Spinal cord (tissue), 10 donors: ENCODE data around the gene RND3. TPM values are rescaled to one million over a fixed set of nuclear protein-coding genes. Genes with fewer than 3 reads are reported as not detected.

ENCODE experiments used
- DNase-seq, 6 donors: peaks; one replicate each; pipeline versions ENCODE4 v3.0.0 to v3.0.0-alpha.2; 2013 to 2015; ENCODE audit warnings: low spot score in 6 of 6, low read depth in 4 of 6
- H3K27ac ChIP-seq: one replicate; pipeline ENCODE4 v1.5.1; 2013; ENCODE audit warnings: low read depth, low read length, control low read depth
- H3K27me3 ChIP-seq: one replicate; pipeline ENCODE4 v1.6.1; 2013; ENCODE audit warnings: low read length; ENCODE audit not compliant: control insufficient read depth, insufficient read depth
- H3K36me3 ChIP-seq: one replicate; pipeline ENCODE4 v1.6.1; 2013; ENCODE audit warnings: low read length; ENCODE audit not compliant: control insufficient read depth, insufficient read depth
- H3K4me1 ChIP-seq: one replicate; pipeline ENCODE4 v1.6.1; 2013; ENCODE audit warnings: low read length; ENCODE audit not compliant: control insufficient read depth, insufficient read depth
- H3K4me3 ChIP-seq: one replicate; pipeline ENCODE4 v1.5.1; 2013; ENCODE audit warnings: low read depth, low read length, control low read depth
- H3K9me3 ChIP-seq: one replicate; pipeline ENCODE4 v1.6.1; 2013; ENCODE audit warnings: low read length; ENCODE audit not compliant: control insufficient read depth, insufficient read depth
- WGBS: methylation state at CpG from one replicate; pipeline ENCODE4 v1.1.5; 2013; ENCODE audit warnings: missing lambda C conversion rate; ENCODE audit not compliant: insufficient coverage; 5-methylcytosine and 5-hydroxymethylcytosine counted together
- polyA plus RNA-seq, 2 donors: library from polyadenylated mRNA; unstranded; fragments of 120-200 nt; gene quantifications; one replicate each; pipeline ENCODE4 v1.2.1, GENCODE V29; 2013; ENCODE audit not compliant: insufficient read length in 2 of 2
- total RNA-seq, 2 donors: library from RNA; depleted of rRNA in 1 of 2; stranded (reverse); fragments of 120-200 nt in 1 of 2; fragments of >200 nt in 1 of 2; gene quantifications; one replicate each; pipeline versions ENCODE4 v1.2.3 to v1.2.4, GENCODE V29; 2013 to 2014
- donor health status: healthy.

The RND3 gene
- total and polyA plus RNA-seq, 4 donors = 33.7 to 62.7 (median 51.2) TPM

DNA sequence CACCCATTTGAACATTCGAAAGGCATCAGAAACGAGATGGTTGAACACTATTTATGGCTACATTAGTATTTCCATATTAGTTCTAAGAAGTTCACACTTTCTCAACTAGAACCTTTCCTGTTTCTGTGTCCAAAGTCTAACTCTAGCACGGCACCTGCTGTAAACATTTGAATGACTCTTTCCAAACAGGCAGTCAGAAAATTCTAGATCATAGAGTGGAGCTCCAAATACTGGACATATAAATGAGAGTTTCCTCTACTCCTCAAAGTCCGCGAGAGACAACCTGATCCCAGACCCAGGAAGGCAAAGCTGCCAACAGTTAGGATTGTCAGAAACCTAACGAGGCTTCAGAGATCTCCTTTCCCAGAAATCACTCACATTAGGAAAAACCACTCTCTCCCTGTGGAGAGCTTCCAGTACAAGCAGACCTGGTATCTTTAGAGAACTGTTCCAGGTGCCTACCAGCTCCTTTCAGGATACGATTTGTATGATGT, 10.6 kb downstream of the RND3 start:
- H3K4me1 ChIP-seq = no peaks in the 10 kb centered on the region
- peak overlapping the region; percentile 21 for H3K27ac ChIP-seq
- no peaks in the 10 kb centered on the region for H3K27me3 ChIP-seq
- DNase-seq = no peak
- H3K4me3 ChIP-seq = no peak overlapping the region
- H3K36me3 ChIP-seq = peaks cover 4% of the 10 kb centered on the region
- 83% methylated on average over 3 of the region's 7 CpGs for WGBS
- H3K9me3 ChIP-seq = no peaks in the 10 kb centered on the region

GRCh38 chr2:150476286-150476685, 11.2 kb downstream of the RND3 start:
- H3K4me3 ChIP-seq = no peak overlapping the region
- DNase-seq = peak in 1 of 6 donors; percentile 36
- H3K27ac ChIP-seq = peak overlapping the region; percentile 35
- H3K27me3 ChIP-seq = no peaks in the 10 kb centered on the region
- peaks cover 4% of the 10 kb centered on the region for H3K36me3 ChIP-seq
- no peaks in the 10 kb centered on the region for H3K4me1 ChIP-seq
- WGBS = 75% methylated on average over 1 of the region's 4 CpGs
- no peaks in the 10 kb centered on the region for H3K9me3 ChIP-seq

DNA sequence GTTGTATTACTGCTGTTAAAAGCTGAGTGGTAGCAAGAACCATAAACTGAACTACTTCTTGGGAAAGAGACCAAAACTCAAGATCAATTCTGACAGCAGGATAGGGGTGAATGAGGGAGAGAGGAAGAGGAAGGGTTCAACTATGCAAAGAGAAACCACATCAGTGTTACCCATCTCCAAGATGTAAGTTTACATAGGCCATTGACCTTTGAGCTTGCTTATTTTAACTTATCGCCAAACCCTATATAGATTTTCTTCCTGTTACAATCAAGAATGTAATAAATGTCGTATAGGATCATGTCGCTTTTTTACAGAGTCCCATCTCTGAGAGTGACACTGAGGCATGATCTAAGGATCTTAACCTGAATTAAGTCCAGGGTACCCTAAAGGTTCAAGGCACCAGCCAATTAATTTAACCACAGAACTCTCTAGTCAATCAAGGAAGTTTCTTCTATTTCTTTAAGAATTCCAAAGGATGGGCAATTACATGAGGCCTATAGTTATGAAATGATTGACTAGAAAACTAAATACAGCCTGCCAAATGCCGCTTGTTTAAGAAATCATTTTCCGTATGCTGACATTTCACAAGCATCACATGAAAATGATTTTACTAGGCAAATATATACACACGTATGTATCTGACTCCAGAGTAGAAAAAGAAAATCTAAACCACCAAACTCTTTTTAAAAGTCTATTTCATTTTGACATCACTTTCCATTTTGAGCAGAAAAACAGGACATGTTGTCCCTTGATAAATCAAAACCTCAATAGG, 11.8 kb downstream of the RND3 start:
- Histone ChIP-seq H3K27me3 (no peaks in the 10 kb centered on the region), H3K4me3 (no peak overlapping the region), H3K4me1 (no peaks in the 10 kb centered on the region), H3K9me3 (no peaks in the 10 kb centered on the region), H3K36me3 (peaks cover 4% of the 10 kb centered on the region), H3K27ac (peak overlapping the region; percentile 35)
- no CpG with 5 or more reads among the region's 6 CpGs for WGBS
- peak in 1 of 6 donors; percentile 26 for DNase-seq

GRCh38 chr2:150474326-150475074, 13.0 kb downstream of the RND3 start:
- no peaks in the 10 kb centered on the region for H3K4me1 ChIP-seq
- 78% methylated on average over 2 of the region's 4 CpGs for WGBS
- no peak overlapping the region for H3K4me3 ChIP-seq
- DNase-seq = no peak
- no peaks in the 10 kb centered on the region for H3K9me3 ChIP-seq
- peaks cover 4% of the 10 kb centered on the region for H3K36me3 ChIP-seq
- H3K27me3 ChIP-seq = no peaks in the 10 kb centered on the region
- H3K27ac ChIP-seq = no peak overlapping the region

- no peaks in the 10 kb centered on the region for H3K27me3 ChIP-seq
- no peak overlapping the region for H3K4me3 ChIP-seq
- no peak for DNase-seq
- no peaks in the 10 kb centered on the region for H3K9me3 ChIP-seq
- H3K36me3 ChIP-seq = peaks cover 4% of the 10 kb centered on the region
- H3K27ac ChIP-seq = no peak overlapping the region
- H3K4me1 ChIP-seq = no peaks in the 10 kb centered on the region
- WGBS = 95% methylated on average over 2 of the region's 3 CpGs
Observed at GRCh38 chr2:150473767-150474166, 13.7 kb downstream of the RND3 start.

DNA sequence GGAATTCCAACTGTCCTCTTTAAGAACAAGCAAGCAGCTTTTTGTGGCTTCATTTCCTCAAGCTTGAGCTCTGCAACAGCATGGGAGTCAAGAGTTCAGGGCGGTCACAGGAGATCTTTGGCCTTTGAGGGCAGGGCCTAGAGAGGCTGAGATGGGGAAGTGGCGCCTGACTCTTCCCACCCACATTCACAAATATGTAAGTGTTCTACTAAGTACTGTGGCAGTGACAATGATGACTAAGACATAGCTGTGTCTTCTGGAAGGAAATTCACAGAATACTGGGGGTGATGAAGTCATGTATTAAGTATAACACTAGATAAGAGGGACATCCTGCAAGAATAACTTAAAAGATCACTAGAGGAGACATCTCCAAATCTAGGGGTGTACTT, 15.0 kb downstream of the RND3 start:
- Histone ChIP-seq H3K4me1 (no peaks in the 10 kb centered on the region), H3K36me3 (peaks cover 4% of the 10 kb centered on the region), H3K4me3 (no peak overlapping the region), H3K9me3 (no peaks in the 10 kb centered on the region), H3K27me3 (no peaks in the 10 kb centered on the region), H3K27ac (no peak overlapping the region)
- WGBS = no CpG with 5 or more reads among the region's 2 CpGs
- no peak for DNase-seq

DNA sequence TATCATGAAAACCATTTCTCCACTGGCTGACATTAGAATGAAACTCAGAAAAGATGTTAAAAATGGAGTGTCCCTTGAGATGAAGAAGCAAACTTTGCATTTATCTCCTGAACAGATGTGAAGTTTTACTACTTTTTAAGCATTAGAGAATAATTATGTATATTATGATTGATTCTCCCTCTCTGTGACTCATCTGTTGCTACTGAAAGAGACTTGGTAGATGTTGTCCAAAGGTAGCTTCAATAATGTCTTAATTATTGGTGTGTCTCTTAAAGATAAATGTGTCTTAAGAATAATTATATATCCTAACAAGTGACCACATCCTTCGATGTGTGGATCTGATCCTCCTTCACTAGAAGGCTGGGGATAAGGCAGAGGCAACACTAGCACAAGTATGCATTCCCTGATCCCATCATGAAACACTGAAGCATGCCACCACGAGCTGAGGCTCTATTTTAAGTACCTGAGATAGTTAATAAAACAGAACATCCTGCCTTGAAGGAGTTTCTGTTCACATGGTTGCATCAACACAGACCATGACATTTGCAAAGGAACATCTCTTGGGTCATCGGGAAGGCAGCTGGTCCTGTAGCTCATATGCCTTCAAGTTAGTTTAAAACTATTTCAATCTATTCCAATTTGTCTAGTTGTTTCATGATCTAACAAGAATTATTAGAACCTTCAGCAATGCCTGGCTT, 15.5 kb downstream of the RND3 start:
- H3K36me3 ChIP-seq = peaks cover 4% of the 10 kb centered on the region
- H3K4me1 ChIP-seq = no peaks in the 10 kb centered on the region
- no peaks in the 10 kb centered on the region for H3K9me3 ChIP-seq
- no peak for DNase-seq
- no peaks in the 10 kb centered on the region for H3K27me3 ChIP-seq
- H3K27ac ChIP-seq = no peak overlapping the region
- no CpG with 5 or more reads among the region's 3 CpGs for WGBS
- H3K4me3 ChIP-seq = no peak overlapping the region

DNA sequence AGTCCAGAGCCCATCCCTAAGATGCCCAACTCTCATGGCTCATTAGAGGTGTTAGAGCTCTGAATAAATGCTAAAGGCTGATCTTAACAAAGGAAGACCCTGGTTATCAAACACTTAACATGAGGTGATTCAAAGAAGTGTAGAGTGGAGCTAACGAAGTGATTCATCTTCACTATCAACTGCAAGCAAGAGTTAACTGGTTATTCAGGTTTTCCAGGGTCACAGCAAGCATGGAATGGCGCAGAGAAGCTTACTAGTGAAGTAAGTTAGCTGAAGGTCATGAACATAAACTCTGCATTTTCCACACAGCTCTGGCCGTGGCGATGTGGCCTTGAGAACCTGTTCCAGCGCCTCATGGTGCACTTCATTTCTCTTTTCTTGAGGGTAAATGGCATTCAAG, 17.0 kb downstream of the RND3 start:
- no peaks in the 10 kb centered on the region for H3K9me3 ChIP-seq
- no peak overlapping the region for H3K27ac ChIP-seq
- 79% methylated on average over 4 of the region's 5 CpGs for WGBS
- no peaks in the 10 kb centered on the region for H3K27me3 ChIP-seq
- H3K4me1 ChIP-seq = no peaks in the 10 kb centered on the region
- no peak for DNase-seq
- H3K4me3 ChIP-seq = no peak overlapping the region
- H3K36me3 ChIP-seq = peaks cover 4% of the 10 kb centered on the region

- Histone ChIP-seq H3K4me1 (no peaks in the 10 kb centered on the region), H3K27ac (no peak overlapping the region), H3K36me3 (peaks cover 4% of the 10 kb centered on the region), H3K27me3 (no peaks in the 10 kb centered on the region), H3K4me3 (no peak overlapping the region), H3K9me3 (no peaks in the 10 kb centered on the region)
- DNase-seq = peak in 1 of 6 donors; percentile 72
- 39% methylated on average over 12 of the region's 14 CpGs for WGBS
Observed at GRCh38 chr2:150469706-150470274, 17.7 kb downstream of the RND3 start.
